Measurements from ENCODE around the gene ATG101.

GRCh38 chr12:52082988-52083637 is 13.3 kb downstream of the ATG101 start:
- TF ChIP-seq REST (IDR thresholded peaks at IDR 0.05; ENCODE audit: insufficient read depth in 1 of 2, low read depth in 2 of 2, low read length in 2 of 2), result no peak
- TF ChIP-seq POLR2AphosphoS5 (IDR thresholded peaks at IDR 0.05; ENCODE audit: low read depth, low read length), result no peak
